A673 (cell line): ENCODE data around the gene NRP2. TPM values are rescaled to one million over a fixed set of nuclear protein-coding genes. Genes with fewer than 3 reads are reported as not detected.

ENCODE experiments used
- BruUV-seq: library from RNA; stranded (reverse); fragments of 400-500 nt; replicated peaks from 2 replicates; lab custom pipeline; 2021; lab: Mats Ljungman, UMichigan
- CTCF ChIA-PET: fragments of 300-600 bp; sonication (Branson Sonifier 250); formaldehyde crosslinking; loops from one replicate; lab custom pipeline; 2022; ENCODE audit warnings: antibody characterized with exemption; lab: Charles Lee
- POLR2A ChIA-PET: fragments of 300-600 bp; sonication (Branson Sonifier 250); formaldehyde crosslinking; loops from one replicate; lab custom pipeline; 2022; ENCODE audit warnings: antibody characterized with exemption; ENCODE audit not compliant: low non-redundant PET; lab: Charles Lee
- DNase-seq: peaks from one replicate; pipeline ENCODE4 v3.0.0-alpha.2; 2015; ENCODE audit warnings: low spot score
- H3K27ac ChIP-seq: fragments of 200-600 bp; sonication (generic); 2 replicates; pipeline ENCODE4 v1.5.1; 2016; ENCODE audit warnings: mixed run types, low read depth, mild to moderate bottlenecking, mixed read lengths, antibody characterized with exemption, low read length; ENCODE audit not compliant: poor library complexity, severe bottlenecking
- H3K27me3 ChIP-seq: fragments of 200-600 bp; sonication (generic); replicated peaks from 2 replicates; pipeline ENCODE4 v1.6.1; 2017; ENCODE audit warnings: mixed run types, low read depth, mild to moderate bottlenecking, mixed read lengths, antibody characterized with exemption, low read length; ENCODE audit not compliant: insufficient read depth, poor library complexity
- H3K36me3 ChIP-seq: fragments of 200-600 bp; sonication (generic); 2 replicates; pipeline ENCODE4 v1.6.1; 2016; ENCODE audit warnings: mixed run types, mild to moderate bottlenecking, mixed read lengths, antibody characterized with exemption, low read length; ENCODE audit not compliant: insufficient read depth, poor library complexity, severe bottlenecking
- H3K4me1 ChIP-seq: fragments of 200-600 bp; sonication (generic); 2 replicates; pipeline ENCODE4 v1.6.1; 2017; ENCODE audit warnings: mixed run types, mild to moderate bottlenecking, mixed read lengths, antibody characterized with exemption, low read length; ENCODE audit not compliant: insufficient read depth, poor library complexity, severe bottlenecking
- H3K4me3 ChIP-seq: fragments of 200-600 bp; sonication (generic); 2 replicates; pipeline ENCODE4 v1.5.1; 2016; ENCODE audit warnings: low read depth, mixed run types, mild to moderate bottlenecking, mixed read lengths, low read length; ENCODE audit not compliant: poor library complexity, severe bottlenecking
- H3K9me3 ChIP-seq: fragments of 200-600 bp; sonication (generic); 2 replicates; pipeline ENCODE4 v1.6.1; 2016; ENCODE audit warnings: mixed run types, low read depth, mild to moderate bottlenecking, mixed read lengths, antibody characterized with exemption, low read length; ENCODE audit not compliant: poor library complexity, severe bottlenecking
- CTCF ChIP-seq: fragments of 300-800, 200-600 bp; sonication (generic); conservative IDR thresholded peaks from 2 replicates; pipeline ENCODE4 v1.5.1; 2017; ENCODE audit warnings: low read depth, mild to moderate bottlenecking, antibody characterized with exemption, low read length, moderate library complexity, mixed read lengths
- EZH2 ChIP-seq: fragments of 200-600 bp; sonication (generic); IDR thresholded peaks from 2 replicates; pipeline ENCODE4 v1.6.1; 2017; ENCODE audit warnings: borderline replicate concordance, low read depth, mild to moderate bottlenecking, mixed read lengths, antibody characterized with exemption, low read length; ENCODE audit not compliant: poor library complexity, severe bottlenecking
- intact Hi-C: fragments of 100-400 bp; cut with micrococcal nuclease; formaldehyde crosslinking; loops from one replicate; pipeline ENCODE4 v1.10.0; 2022; ENCODE audit not compliant: unreplicated experiment
- total RNA-seq: library from RNA; stranded (reverse); gene quantifications from 2 replicates; pipeline ENCODE4 v1.2.3, GENCODE V29; 2021

The NRP2 gene
- total RNA-seq, 1 experiment from 2014 or later: 4.0 TPM

DNA sequence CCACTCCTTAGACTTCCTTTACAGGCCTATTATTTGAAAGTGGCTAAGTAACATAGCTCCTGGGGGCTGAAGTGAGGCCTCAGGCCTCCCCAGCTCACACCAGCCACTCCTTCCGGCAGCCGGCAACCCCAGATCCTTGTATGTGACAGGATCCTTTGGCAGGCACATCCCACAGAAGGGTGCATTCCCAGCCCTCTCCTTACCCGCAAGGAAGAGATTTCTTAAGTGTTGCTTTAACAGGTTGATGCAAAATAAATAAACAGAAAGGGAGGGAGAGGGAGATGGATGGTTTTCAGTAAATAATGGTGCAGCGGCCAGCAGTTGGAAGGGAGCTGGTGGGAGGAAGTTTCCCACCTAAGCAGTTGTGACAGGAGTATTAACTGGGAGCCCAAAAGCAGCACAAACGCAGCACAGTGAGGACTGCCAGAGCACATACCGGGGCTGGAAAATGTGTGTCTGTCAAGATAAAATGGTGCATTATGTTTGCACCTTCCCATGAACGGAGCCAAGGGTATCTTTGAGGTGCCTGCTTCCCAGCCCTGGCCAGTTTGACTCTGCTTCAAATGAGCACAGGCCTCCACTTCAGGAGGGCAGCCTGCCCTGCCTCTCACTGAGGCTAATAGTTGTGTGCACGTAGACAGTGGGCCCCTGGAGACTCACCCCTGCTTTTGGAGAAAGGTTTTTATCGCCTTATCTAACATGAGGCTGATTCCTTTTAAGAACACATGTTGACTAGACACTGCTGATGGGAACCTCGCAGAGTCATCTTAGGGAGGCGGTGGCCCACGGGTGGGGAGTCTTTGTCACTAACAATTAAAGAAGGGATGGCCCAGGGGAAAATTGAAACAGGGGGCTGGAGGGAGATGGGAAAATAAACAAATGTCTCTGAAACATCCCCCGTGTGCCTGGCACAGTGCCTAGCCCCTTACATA lies 32.8 kb downstream of the NRP2 start:
- Histone ChIP-seq H3K27me3 (no peaks in the 10 kb centered on the region), H3K4me1 (peaks cover 14% of the 10 kb centered on the region), H3K9me3 (no peaks in the 10 kb centered on the region), H3K36me3 (no peaks in the 10 kb centered on the region), H3K27ac (no peak overlapping the region), H3K4me3 (no peak overlapping the region)
- DNase-seq: no peak
- BruUV-seq: no TSS peak
- ChIA-PET CTCF (no interaction called here), POLR2A (no interaction called here)
- TF ChIP-seq CTCF (no peak), EZH2 (no peak)
- intact Hi-C loops: no loop called here

DNA sequence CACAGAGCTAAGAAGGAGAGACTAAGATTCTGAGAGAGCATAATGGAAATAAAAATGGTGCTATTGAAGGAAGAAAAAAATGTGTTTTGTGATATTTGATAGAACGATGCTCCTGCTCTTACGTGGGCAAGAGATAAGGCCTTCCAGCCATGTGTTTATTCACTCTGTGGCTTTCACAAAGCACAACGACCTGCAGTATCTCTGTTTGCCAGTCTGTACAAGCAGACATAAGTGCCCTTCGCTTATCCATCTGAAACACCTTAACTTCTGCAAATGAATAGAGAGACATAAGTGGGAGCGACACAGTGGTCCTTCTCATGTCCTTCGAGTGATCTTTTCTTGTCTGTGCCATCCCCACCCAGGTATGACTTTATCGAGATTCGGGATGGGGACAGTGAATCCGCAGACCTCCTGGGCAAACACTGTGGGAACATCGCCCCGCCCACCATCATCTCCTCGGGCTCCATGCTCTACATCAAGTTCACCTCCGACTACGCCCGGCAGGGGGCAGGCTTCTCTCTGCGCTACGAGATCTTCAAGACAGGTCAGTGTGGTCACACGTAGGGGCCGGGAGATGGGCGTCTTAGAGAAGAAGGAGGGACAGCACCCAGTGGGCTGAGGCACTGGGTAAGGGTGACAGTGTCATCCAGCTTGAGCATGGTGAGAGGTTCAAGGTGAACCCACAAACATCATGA lies 33.7 kb downstream of the NRP2 start:
- BruUV-seq: no TSS peak
- TF ChIP-seq EZH2: no peak
- no peak for TF ChIP-seq CTCF
- POLR2A ChIA-PET: no interaction called here
- intact Hi-C loops: no loop called here
- no peaks in the 10 kb centered on the region for H3K27me3 ChIP-seq
- no peaks in the 10 kb centered on the region for H3K36me3 ChIP-seq
- no peaks in the 10 kb centered on the region for H3K9me3 ChIP-seq
- DNase-seq: no peak
- no peak overlapping the region for H3K27ac ChIP-seq
- no peak overlapping the region for H3K4me3 ChIP-seq
- H3K4me1 ChIP-seq: peaks cover 14% of the 10 kb centered on the region
- CTCF ChIA-PET: no interaction called here

DNA sequence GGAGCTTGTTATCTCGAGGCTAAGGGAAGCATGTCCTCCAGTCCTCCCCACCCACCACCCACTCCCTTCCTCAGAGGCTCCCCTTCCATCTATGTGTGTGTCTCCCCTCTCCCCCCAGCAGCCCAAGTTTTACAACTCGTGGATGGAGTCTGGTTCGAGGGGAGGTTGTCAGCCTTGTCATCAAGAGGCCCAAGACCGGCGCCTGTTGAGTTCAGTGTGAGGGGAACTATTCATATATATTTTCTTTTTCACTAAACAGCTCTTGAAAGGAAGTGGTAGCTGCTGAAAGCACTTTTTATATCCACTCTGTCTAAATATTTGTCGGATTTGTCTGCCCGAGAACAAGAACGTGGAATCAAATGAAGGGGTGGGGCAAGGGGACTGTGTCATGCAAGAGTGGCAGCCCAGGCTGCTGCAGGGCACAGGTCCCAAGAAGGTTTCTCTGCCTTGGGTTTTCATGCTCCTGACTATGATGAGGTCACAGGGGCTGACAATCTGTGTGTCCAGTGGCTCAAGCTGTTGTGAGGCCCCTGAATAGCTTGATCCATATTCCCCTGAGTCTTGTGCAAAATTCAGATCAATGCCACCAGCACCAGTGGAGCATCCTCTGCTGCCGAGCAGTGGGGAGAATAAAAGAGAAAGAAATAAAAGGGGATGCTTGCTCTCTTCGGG lies 35.0 kb downstream of the NRP2 start:
- BruUV-seq: no TSS peak
- Histone ChIP-seq H3K4me1 (peaks cover 10% of the 10 kb centered on the region), H3K27me3 (no peaks in the 10 kb centered on the region), H3K4me3 (no peak overlapping the region), H3K36me3 (no peaks in the 10 kb centered on the region), H3K27ac (no peak overlapping the region), H3K9me3 (no peaks in the 10 kb centered on the region)
- no peak for DNase-seq
- POLR2A ChIA-PET: no interaction called here
- no peak for TF ChIP-seq EZH2
- no peak for TF ChIP-seq CTCF
- CTCF ChIA-PET: no interaction called here
- intact Hi-C loops: no loop called here
